Suprapubic skin (tissue), 4 donors: Measurements from ENCODE around the gene PEPD.

Experiments used
- CTCF ChIP-seq, 2 donors: fragments of 200-600 bp in 1 of 2; fragments of 450-650 bp in 1 of 2; sonication (generic) in 1 of 2; IDR thresholded peaks; one replicate each; pipeline ENCODE4 v1.5.1; 2016 to 2019; ENCODE audit warnings: antibody characterized with exemption in 2 of 2, mild to moderate bottlenecking in 1 of 2, moderate library complexity in 1 of 2
- POLR2A ChIP-seq, 2 donors: fragments of 450-650 bp; IDR thresholded peaks; one replicate each; pipeline ENCODE4 v1.6.1; 2017; ENCODE audit warnings: antibody characterized with exemption in 2 of 2, mild to moderate bottlenecking in 2 of 2, moderate library complexity in 2 of 2
- POLR2AphosphoS5 ChIP-seq, 3 donors: sonication (generic); formaldehyde crosslinking; IDR thresholded peaks; one replicate each; pipeline ENCODE4 v1.6.1; 2017; ENCODE audit warnings: antibody characterized with exemption in 3 of 3

- TF ChIP-seq POLR2A (IDR thresholded peaks at IDR 0.05): no peak
- TF ChIP-seq CTCF (IDR thresholded peaks at IDR 0.05): no peak
- no peak for TF ChIP-seq POLR2AphosphoS5 (IDR thresholded peaks at IDR 0.05)
Measured at GRCh38 chr19:33464010-33464732, 57.4 kb downstream of the PEPD start.
